ENCODE results near the gene KCNMB2.
"Not testable (repeated sequence)": the region's sequence is repeated elsewhere in the genome, so short reads cannot be mapped to it uniquely, and the experiment has no call there.

The KCNMB2 gene

DNA sequence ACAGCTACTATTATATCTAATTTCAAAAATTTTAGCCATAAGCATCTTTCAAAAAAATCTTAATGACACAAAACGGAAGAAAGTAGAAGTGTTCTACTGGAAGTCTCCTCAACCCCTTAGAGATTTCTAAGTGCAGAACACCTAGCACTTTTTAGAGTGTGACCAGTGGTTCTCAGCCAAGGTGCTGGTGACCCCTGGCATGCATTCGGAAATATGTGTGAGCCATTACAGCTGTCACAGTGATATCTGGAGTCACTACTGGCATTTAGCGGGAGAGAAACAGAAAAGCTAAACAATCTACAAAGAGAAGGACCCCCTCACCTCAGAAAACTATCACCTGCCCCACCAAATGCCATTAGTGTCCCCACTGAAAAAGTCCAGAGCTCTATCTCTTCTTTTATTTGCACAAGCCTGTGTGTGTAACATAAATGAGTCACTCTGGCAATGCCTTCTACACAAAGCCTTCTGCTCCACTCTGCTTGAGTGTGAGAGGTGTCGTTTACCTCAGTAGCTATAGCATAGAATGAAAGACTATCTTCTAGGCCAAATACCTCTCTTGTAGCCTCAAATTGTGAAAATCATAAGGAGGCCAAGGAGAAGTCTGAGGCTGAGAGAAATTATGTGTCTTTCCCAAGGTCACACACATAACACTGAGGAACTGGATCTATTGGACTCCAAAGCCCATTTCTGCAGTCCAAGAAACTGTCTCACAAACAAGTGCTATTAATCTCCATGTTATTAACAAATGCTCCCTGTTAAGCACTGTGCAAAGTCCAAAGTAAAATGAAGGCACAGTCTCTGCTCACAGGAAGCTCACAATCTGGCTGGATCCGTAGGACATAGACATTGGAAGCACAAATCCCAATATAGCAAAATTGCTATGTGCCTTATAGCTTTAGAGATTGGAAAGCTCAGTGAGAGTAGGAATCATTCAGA is 28.5 kb upstream of the KCNMB2 start:
- no peak overlapping the region for H3K27ac ChIP-seq (ENCODE audit: low read depth, low read length)
- H3K9ac ChIP-seq (ENCODE audit: low read depth, low read length): no peak overlapping the region
- no peaks in the 10 kb centered on the region for H3K4me1 ChIP-seq (ENCODE audit: control insufficient read depth, insufficient read depth, low read length)
- H3K36me3 ChIP-seq (ENCODE audit: control insufficient read depth, insufficient read depth, low read length): no peaks in the 10 kb centered on the region
- no peak overlapping the region for H3K4me3 ChIP-seq (ENCODE audit: low read depth, low read length)
- no peaks in the 10 kb centered on the region for H3K9me3 ChIP-seq (ENCODE audit: control insufficient read depth, insufficient read depth, low read length)
- H3K27me3 ChIP-seq (ENCODE audit: control insufficient read depth, insufficient read depth, low read length): no peaks in the 10 kb centered on the region

DNA sequence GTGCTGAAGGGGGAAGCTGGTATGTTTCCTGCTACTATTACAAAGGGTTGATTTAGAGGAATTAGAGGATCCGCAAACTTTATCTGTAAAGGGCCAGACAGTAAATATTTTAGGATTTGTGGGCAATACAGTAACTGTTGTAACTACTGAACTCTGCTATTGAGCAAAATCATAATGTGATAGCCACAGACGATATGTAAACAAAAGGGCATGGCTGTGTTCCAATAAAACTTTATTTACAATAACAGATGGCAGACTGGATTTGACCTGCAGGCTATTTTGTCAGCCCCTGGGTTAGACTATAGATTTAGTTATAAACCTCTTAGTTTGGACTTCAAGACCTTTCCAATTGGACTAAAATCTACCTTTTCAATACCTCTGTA is 27.8 kb upstream of the KCNMB2 start:
- Histone ChIP-seq H3K9me3 (ENCODE audit: control insufficient read depth, insufficient read depth, low read length) (no peaks in the 10 kb centered on the region), H3K9ac (ENCODE audit: low read depth, low read length) (no peak overlapping the region), H3K4me3 (ENCODE audit: low read depth, low read length) (no peak overlapping the region), H3K27me3 (ENCODE audit: control insufficient read depth, insufficient read depth, low read length) (no peaks in the 10 kb centered on the region), H3K27ac (ENCODE audit: low read depth, low read length) (no peak overlapping the region), H3K36me3 (ENCODE audit: control insufficient read depth, insufficient read depth, low read length) (no peaks in the 10 kb centered on the region), H3K4me1 (ENCODE audit: control insufficient read depth, insufficient read depth, low read length) (no peaks in the 10 kb centered on the region)

DNA sequence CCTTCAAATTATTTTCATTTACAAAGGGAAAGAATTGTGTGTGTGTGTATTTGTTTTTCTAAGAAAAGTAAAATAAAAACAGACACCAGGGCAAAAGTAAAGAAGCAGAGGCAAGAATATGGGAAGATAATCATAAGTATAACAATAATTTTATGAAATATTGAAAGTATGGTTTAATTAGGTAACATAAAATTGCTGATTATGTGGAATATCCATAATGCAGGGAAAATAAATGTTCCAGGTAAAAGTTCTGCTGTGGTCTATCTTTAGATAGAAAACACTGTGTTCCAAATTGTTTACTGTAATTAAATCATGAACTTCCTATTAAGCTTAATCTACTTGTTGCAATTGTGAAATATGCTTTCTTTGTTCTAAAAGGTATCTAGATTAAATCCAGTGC is 25.7 kb upstream of the KCNMB2 start:
- no peaks in the 10 kb centered on the region for H3K36me3 ChIP-seq (ENCODE audit: control insufficient read depth, insufficient read depth, low read length)
- no peaks in the 10 kb centered on the region for H3K27me3 ChIP-seq (ENCODE audit: control insufficient read depth, insufficient read depth, low read length)
- H3K9me3 ChIP-seq (ENCODE audit: control insufficient read depth, insufficient read depth, low read length): no peaks in the 10 kb centered on the region
- no peak overlapping the region for H3K4me3 ChIP-seq (ENCODE audit: low read depth, low read length)
- H3K27ac ChIP-seq (ENCODE audit: low read depth, low read length): no peak overlapping the region
- H3K4me1 ChIP-seq (ENCODE audit: control insufficient read depth, insufficient read depth, low read length): no peaks in the 10 kb centered on the region
- H3K9ac ChIP-seq (ENCODE audit: low read depth, low read length): no peak overlapping the region

DNA sequence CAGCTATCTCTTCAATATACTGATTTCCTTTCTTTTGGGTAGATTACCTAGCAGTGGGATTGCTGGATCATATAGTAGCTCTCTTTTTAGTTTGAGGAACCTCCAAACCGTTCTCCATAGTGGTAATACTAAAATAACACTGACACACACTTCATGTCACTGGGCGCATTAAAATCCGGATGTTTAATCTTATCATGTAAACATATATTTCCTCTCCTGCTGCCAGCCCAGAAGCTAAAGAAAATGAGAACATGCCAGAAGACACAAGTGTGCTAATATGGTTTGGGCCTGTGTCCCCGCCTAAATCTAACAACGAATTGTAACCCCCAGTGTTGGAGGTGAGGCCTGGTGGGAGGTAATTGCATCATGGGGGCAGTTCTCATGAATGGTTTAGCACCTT is 23.6 kb upstream of the KCNMB2 start:
- Histone ChIP-seq H3K27me3 (ENCODE audit: control insufficient read depth, insufficient read depth, low read length) (no peaks in the 10 kb centered on the region), H3K4me3 (ENCODE audit: low read depth, low read length) (no peak overlapping the region), H3K36me3 (ENCODE audit: control insufficient read depth, insufficient read depth, low read length) (no peaks in the 10 kb centered on the region), H3K27ac (ENCODE audit: low read depth, low read length) (no peak overlapping the region), H3K9me3 (ENCODE audit: control insufficient read depth, insufficient read depth, low read length) (no peaks in the 10 kb centered on the region), H3K9ac (ENCODE audit: low read depth, low read length) (no peak overlapping the region), H3K4me1 (ENCODE audit: control insufficient read depth, insufficient read depth, low read length) (no peaks in the 10 kb centered on the region)

- H3K27me3 ChIP-seq (ENCODE audit: control insufficient read depth, insufficient read depth, low read length): no peaks in the 10 kb centered on the region
- H3K4me3 ChIP-seq (ENCODE audit: low read depth, low read length): no peak overlapping the region
- H3K27ac ChIP-seq (ENCODE audit: low read depth, low read length): no peak overlapping the region
- no peak overlapping the region for H3K9ac ChIP-seq (ENCODE audit: low read depth, low read length)
- H3K36me3 ChIP-seq (ENCODE audit: control insufficient read depth, insufficient read depth, low read length): no peaks in the 10 kb centered on the region
- H3K9me3 ChIP-seq (ENCODE audit: control insufficient read depth, insufficient read depth, low read length): no peaks in the 10 kb centered on the region
- no peaks in the 10 kb centered on the region for H3K4me1 ChIP-seq (ENCODE audit: control insufficient read depth, insufficient read depth, low read length)
Observed at GRCh38 chr3:178513546-178514380, 22.5 kb upstream of the KCNMB2 start.

DNA sequence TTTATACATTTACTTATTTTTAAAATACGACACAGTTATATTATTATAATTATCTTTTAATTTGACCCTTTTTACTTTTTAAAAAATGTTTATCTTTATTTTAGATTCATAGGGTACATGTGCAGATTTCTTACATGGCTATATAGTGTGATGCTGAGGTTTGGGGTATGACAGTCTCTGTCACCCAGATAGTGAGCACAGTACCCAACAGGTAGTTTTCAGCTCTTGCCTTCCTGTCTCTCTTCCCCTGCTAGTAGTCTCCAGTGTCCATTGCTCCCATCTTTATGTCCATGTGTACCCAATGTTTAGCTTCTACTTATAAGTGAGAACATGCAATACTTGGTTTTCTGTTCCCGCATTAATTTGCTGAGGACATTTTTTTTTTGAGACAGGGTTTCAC is 21.8 kb upstream of the KCNMB2 start:
- H3K27me3 ChIP-seq (ENCODE audit: control insufficient read depth, insufficient read depth, low read length): no peaks in the 10 kb centered on the region
- H3K4me3 ChIP-seq (ENCODE audit: low read depth, low read length): no peak overlapping the region
- H3K36me3 ChIP-seq (ENCODE audit: control insufficient read depth, insufficient read depth, low read length): no peaks in the 10 kb centered on the region
- no peak overlapping the region for H3K9ac ChIP-seq (ENCODE audit: low read depth, low read length)
- H3K4me1 ChIP-seq (ENCODE audit: control insufficient read depth, insufficient read depth, low read length): no peaks in the 10 kb centered on the region
- H3K27ac ChIP-seq (ENCODE audit: low read depth, low read length): no peak overlapping the region
- no peaks in the 10 kb centered on the region for H3K9me3 ChIP-seq (ENCODE audit: control insufficient read depth, insufficient read depth, low read length)

GRCh38 chr3:178515076-178515744 is 21.0 kb upstream of the KCNMB2 start:
- not testable (repeated sequence) for H3K9ac ChIP-seq (ENCODE audit: low read depth, low read length); H3K4me1 ChIP-seq (ENCODE audit: control insufficient read depth, insufficient read depth, low read length); H3K36me3 ChIP-seq (ENCODE audit: control insufficient read depth, insufficient read depth, low read length); H3K27ac ChIP-seq (ENCODE audit: low read depth, low read length); H3K4me3 ChIP-seq (ENCODE audit: low read depth, low read length); H3K27me3 ChIP-seq (ENCODE audit: control insufficient read depth, insufficient read depth, low read length); H3K9me3 ChIP-seq (ENCODE audit: control insufficient read depth, insufficient read depth, low read length)

DNA sequence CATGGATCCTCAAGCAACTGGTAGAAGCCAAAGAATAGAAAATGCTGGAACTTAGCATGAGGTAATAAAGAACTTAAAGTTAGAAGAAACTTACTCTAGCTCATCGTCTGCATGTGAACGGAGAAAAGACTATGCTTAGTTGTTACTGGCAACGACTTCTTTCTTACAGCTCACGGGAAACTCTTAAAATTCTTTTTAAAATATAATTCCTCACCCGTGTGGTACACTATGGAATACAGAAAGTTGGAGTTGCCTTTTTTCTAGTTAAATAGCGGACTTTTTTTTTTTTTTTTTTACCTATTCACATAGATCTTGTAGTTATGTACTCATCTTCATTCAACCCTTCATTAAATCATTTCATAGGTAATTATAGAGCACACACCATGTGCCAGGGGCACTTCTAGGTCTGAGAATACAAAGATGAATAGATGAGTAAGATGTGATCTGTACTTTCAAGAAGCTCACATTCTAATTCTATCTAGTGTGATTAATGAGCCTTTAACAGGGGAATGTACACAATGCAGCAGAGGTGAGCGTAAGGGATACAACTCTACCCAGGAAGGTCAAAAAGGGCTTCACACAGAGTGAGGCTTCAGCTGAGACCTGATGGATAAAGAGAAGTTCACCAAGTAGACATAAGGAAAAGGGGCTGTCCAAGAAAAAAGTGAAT is 18.4 kb upstream of the KCNMB2 start:
- H3K27me3 ChIP-seq (ENCODE audit: control insufficient read depth, insufficient read depth, low read length): no peaks in the 10 kb centered on the region
- H3K9ac ChIP-seq (ENCODE audit: low read depth, low read length): no peak overlapping the region
- H3K27ac ChIP-seq (ENCODE audit: low read depth, low read length): no peak overlapping the region
- H3K4me1 ChIP-seq (ENCODE audit: control insufficient read depth, insufficient read depth, low read length): no peaks in the 10 kb centered on the region
- H3K36me3 ChIP-seq (ENCODE audit: control insufficient read depth, insufficient read depth, low read length): no peaks in the 10 kb centered on the region
- H3K9me3 ChIP-seq (ENCODE audit: control insufficient read depth, insufficient read depth, low read length): no peaks in the 10 kb centered on the region
- H3K4me3 ChIP-seq (ENCODE audit: low read depth, low read length): no peak overlapping the region

DNA sequence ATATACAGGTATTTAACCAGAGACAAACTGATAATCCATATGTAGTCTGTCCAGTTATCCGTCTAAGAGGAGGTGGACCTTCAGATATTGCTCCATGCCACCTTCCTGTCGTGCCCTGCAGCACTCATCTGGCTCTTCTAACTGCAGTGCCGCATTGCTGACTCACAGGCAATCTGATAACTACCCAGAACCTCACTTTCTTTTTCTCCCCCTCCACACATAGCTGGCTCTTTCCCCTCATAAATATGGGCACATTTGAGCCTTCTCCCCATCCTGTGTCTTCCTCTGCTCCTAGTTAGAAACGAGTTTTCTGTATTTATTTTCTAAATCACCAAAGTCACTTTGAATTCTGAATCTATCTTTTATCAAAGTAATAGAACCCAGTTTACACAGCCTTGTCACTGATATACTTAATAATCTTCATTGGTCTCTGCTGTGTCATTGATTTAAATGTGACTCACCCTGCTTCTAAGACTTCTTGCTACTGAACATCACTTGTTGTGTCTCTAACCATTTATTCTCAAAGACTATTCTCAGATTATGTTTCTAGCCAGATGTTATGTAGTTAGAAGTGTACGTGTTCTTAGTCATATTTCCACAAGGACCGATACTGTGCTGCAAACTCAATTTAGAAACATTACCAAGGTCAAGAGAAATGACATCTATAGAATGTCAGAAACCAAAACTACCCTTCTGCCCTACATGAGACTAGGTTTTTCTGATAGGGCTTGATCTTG is 17.4 kb upstream of the KCNMB2 start:
- Histone ChIP-seq H3K27me3 (ENCODE audit: control insufficient read depth, insufficient read depth, low read length) (no peaks in the 10 kb centered on the region), H3K4me3 (ENCODE audit: low read depth, low read length) (no peak overlapping the region)

GRCh38 chr3:178519701-178520100 is 16.5 kb upstream of the KCNMB2 start:
- no peaks in the 10 kb centered on the region for H3K27me3 ChIP-seq (ENCODE audit: control insufficient read depth, insufficient read depth, low read length)
- no peaks in the 10 kb centered on the region for H3K4me1 ChIP-seq (ENCODE audit: control insufficient read depth, insufficient read depth, low read length)
- H3K36me3 ChIP-seq (ENCODE audit: control insufficient read depth, insufficient read depth, low read length): no peaks in the 10 kb centered on the region
- H3K27ac ChIP-seq (ENCODE audit: low read depth, low read length): no peak overlapping the region
- no peaks in the 10 kb centered on the region for H3K9me3 ChIP-seq (ENCODE audit: control insufficient read depth, insufficient read depth, low read length)
- H3K4me3 ChIP-seq (ENCODE audit: low read depth, low read length): no peak overlapping the region
- H3K9ac ChIP-seq (ENCODE audit: low read depth, low read length): no peak overlapping the region

More for the DNA sequence above, 17.4 kb upstream of the KCNMB2 start:
- H3K9me3 ChIP-seq (ENCODE audit: control insufficient read depth, insufficient read depth, low read length): no peaks in the 10 kb centered on the region
- H3K27ac ChIP-seq (ENCODE audit: low read depth, low read length): no peak overlapping the region
- H3K9ac ChIP-seq (ENCODE audit: low read depth, low read length): no peak overlapping the region
- H3K4me1 ChIP-seq (ENCODE audit: control insufficient read depth, insufficient read depth, low read length): no peaks in the 10 kb centered on the region
- H3K36me3 ChIP-seq (ENCODE audit: control insufficient read depth, insufficient read depth, low read length): no peaks in the 10 kb centered on the region
